Neuronal stem cell (in vitro differentiated cells): ENCODE data around the gene PRKD1.

Source experiments
- DNase-seq: peaks from one replicate; pipeline ENCODE4 v3.0.0-alpha.2; 2013; ENCODE audit warnings: low spot score
- H2AFZ ChIP-seq: one replicate; pipeline ENCODE4 v1.6.1; 2013; ENCODE audit warnings: mild to moderate bottlenecking, low read length, inconsistent platforms
- H2AK5ac ChIP-seq: 2 replicates; pipeline ENCODE4 v1.6.1; 2013; ENCODE audit warnings: low read depth, mild to moderate bottlenecking, inconsistent platforms, low read length, moderate library complexity, mixed read lengths
- H2BK120ac ChIP-seq: 2 replicates; pipeline ENCODE4 v1.6.1; 2013; ENCODE audit warnings: low read depth, mild to moderate bottlenecking, inconsistent platforms, low read length, moderate library complexity, mixed read lengths
- H2BK12ac ChIP-seq: one replicate; pipeline ENCODE4 v1.6.1; 2013; ENCODE audit warnings: low read length, inconsistent platforms
- H2BK15ac ChIP-seq: 2 replicates; pipeline ENCODE4 v1.6.1; 2013; ENCODE audit warnings: mild to moderate bottlenecking, low read length, inconsistent platforms, mixed read lengths
- H2BK5ac ChIP-seq: one replicate; pipeline ENCODE4 v1.6.1; 2013; ENCODE audit warnings: inconsistent platforms, mild to moderate bottlenecking, low read length, moderate library complexity
- H3K14ac ChIP-seq: one replicate; pipeline ENCODE4 v1.6.1; 2013; ENCODE audit warnings: low read length, inconsistent platforms
- H3K18ac ChIP-seq: 2 replicates; pipeline ENCODE4 v1.6.1; 2013; ENCODE audit warnings: low read length, inconsistent platforms
- H3K23ac ChIP-seq: 2 replicates; pipeline ENCODE4 v1.6.1; 2013; ENCODE audit warnings: low read depth, mild to moderate bottlenecking, mixed read lengths, low read length, inconsistent platforms; ENCODE audit not compliant: poor library complexity
- H3K27ac ChIP-seq: replicated peaks from 3 replicates; pipeline ENCODE4 v1.5.1; 2013; ENCODE audit warnings: low read length, inconsistent platforms
- H3K27me3 ChIP-seq, 3 experiments: 2 replicates each; pipeline ENCODE4 v1.6.1; 2013; ENCODE audit warnings: low read length in 3 of 3, mild to moderate bottlenecking in 2 of 3, inconsistent platforms in 1 of 3, low read depth in 1 of 3, mixed read lengths in 1 of 3, moderate library complexity in 1 of 3; ENCODE audit not compliant: control insufficient read depth in 3 of 3, insufficient read depth in 3 of 3
- H3K36me3 ChIP-seq, 2 donors: replicated peaks in 1 of 2; 2 replicates each; pipeline ENCODE4 v1.6.1; 2013; ENCODE audit warnings: low read length in 2 of 2; ENCODE audit not compliant: control insufficient read depth in 2 of 2, insufficient read depth in 2 of 2
- H3K4ac ChIP-seq: 2 replicates; pipeline ENCODE4 v1.6.1; 2013; ENCODE audit warnings: inconsistent platforms, mild to moderate bottlenecking, low read length, moderate library complexity
- H3K4me1 ChIP-seq, 2 donors: 1 replicate in 1 of 2; 2 replicates in 1 of 2; pipeline ENCODE4 v1.6.1; 2013; ENCODE audit warnings: low read length in 2 of 2, low read depth in 1 of 2; ENCODE audit not compliant: control insufficient read depth in 2 of 2, insufficient read depth in 1 of 2
- H3K4me2 ChIP-seq: one replicate; pipeline ENCODE4 v1.6.1; 2013; ENCODE audit warnings: mild to moderate bottlenecking, low read length, inconsistent platforms; ENCODE audit not compliant: insufficient read depth, poor library complexity, severe bottlenecking
- H3K4me3 ChIP-seq, 2 donors: 2 replicates each; pipeline ENCODE4 v1.5.1; 2013; ENCODE audit warnings: low read length in 2 of 2, mild to moderate bottlenecking in 2 of 2, inconsistent platforms in 1 of 2, moderate library complexity in 1 of 2
- H3K79me1 ChIP-seq: one replicate; pipeline ENCODE4 v1.6.1; 2013; ENCODE audit warnings: low read depth, mild to moderate bottlenecking, inconsistent platforms, low read length, moderate library complexity
- H3K9ac ChIP-seq: one replicate; pipeline ENCODE4 v1.6.1; 2013; ENCODE audit warnings: mild to moderate bottlenecking, low read depth, low read length, inconsistent platforms; ENCODE audit not compliant: poor library complexity
- H3K9me3 ChIP-seq, 2 donors: replicated peaks in 1 of 2; 2 replicates each; pipeline versions ENCODE3 to v1.6.1; 2013; ENCODE audit warnings: low read length in 2 of 2, mild to moderate bottlenecking in 2 of 2, inconsistent platforms in 1 of 2, low read depth in 1 of 2, mixed read lengths in 1 of 2, moderate library complexity in 1 of 2; ENCODE audit not compliant: control insufficient read depth in 2 of 2, insufficient read depth in 1 of 2
- H4K8ac ChIP-seq: one replicate; pipeline ENCODE4 v1.6.1; 2013; ENCODE audit warnings: low read depth, mild to moderate bottlenecking, inconsistent platforms, low read length, moderate library complexity
- H4K91ac ChIP-seq: one replicate; pipeline ENCODE4 v1.6.1; 2013; ENCODE audit warnings: low read length, low read depth, mild to moderate bottlenecking, inconsistent platforms; ENCODE audit not compliant: poor library complexity
- WGBS, 2 donors: extraction: QIAGEN DNeasy Blood & Tissue Kit; methylation state at CpG; one replicate each; pipeline ENCODE4 v1.1.7; 2013; ENCODE audit warnings: missing lambda C conversion rate in 2 of 2, mixed read lengths in 1 of 2; ENCODE audit not compliant: insufficient read length in 2 of 2, insufficient replicate concordance in 1 of 2; ENCODE audit errors: extremely low coverage in 2 of 2; 5-methylcytosine and 5-hydroxymethylcytosine counted together

PRKD1 gene

GRCh38 chr14:29896354-29896821 is 31.3 kb downstream of the PRKD1 start:
- Histone ChIP-seq H3K4ac (no peak overlapping the region), H3K9ac (no peak overlapping the region), H3K27me3 (no peaks in the 10 kb centered on the region), H3K14ac (no peak overlapping the region), H3K4me2 (no peak overlapping the region), H2BK5ac (no peak overlapping the region), H2BK12ac (no peak overlapping the region), H3K18ac (no peak overlapping the region), H3K27ac (no peak overlapping the region), H3K36me3 (no peaks in the 10 kb centered on the region), H2BK15ac (no peak overlapping the region), H2AK5ac (no peak overlapping the region), H2AFZ (no peak overlapping the region), H3K9me3 (no peaks in the 10 kb centered on the region), H3K23ac (no peak overlapping the region), H3K4me1 (no peaks in the 10 kb centered on the region), H3K79me1 (no peaks in the 10 kb centered on the region), H2BK120ac (no peak overlapping the region), H3K4me3 (no peak overlapping the region), H4K8ac (no peak overlapping the region), H4K91ac (no peak overlapping the region)
- WGBS, 2 donors, result no CpG with 5 or more reads among the region's 4 CpGs
- DNase-seq, result no peak

GRCh38 chr14:29895591-29896083 is 32.0 kb downstream of the PRKD1 start:
- H2BK120ac ChIP-seq, result peak overlapping the region; percentile 31

GRCh38 chr14:29893989-29894388 is 33.7 kb downstream of the PRKD1 start:
- H4K8ac ChIP-seq, result no peak overlapping the region
- no peak overlapping the region for H2BK15ac ChIP-seq
- no peak overlapping the region for H3K27ac ChIP-seq
- H3K79me1 ChIP-seq, result no peaks in the 10 kb centered on the region
- H4K91ac ChIP-seq, result no peak overlapping the region
- H2BK12ac ChIP-seq, result no peak overlapping the region
- no peak overlapping the region for H3K14ac ChIP-seq
- no peak overlapping the region for H3K4me2 ChIP-seq
- no peaks in the 10 kb centered on the region for H3K36me3 ChIP-seq
- H2BK5ac ChIP-seq, result no peak overlapping the region
- H3K4me1 ChIP-seq, result no peaks in the 10 kb centered on the region
- no peak overlapping the region for H3K4me3 ChIP-seq
- WGBS, 2 donors, result no CpG with 5 or more reads among the region's 3 CpGs
- H3K27me3 ChIP-seq, result no peaks in the 10 kb centered on the region
- H3K4ac ChIP-seq, result no peak overlapping the region
- no peak overlapping the region for H2AK5ac ChIP-seq
- no peak for DNase-seq
- no peak overlapping the region for H2BK120ac ChIP-seq
- H3K18ac ChIP-seq, result no peak overlapping the region
- H3K9me3 ChIP-seq, result no peaks in the 10 kb centered on the region
- H2AFZ ChIP-seq, result no peak overlapping the region
- no peak overlapping the region for H3K23ac ChIP-seq
- H3K9ac ChIP-seq, result no peak overlapping the region

More at GRCh38 chr14:29895591-29896083, 32.0 kb downstream of the PRKD1 start:
- Histone ChIP-seq H3K23ac (no peak overlapping the region), H2AFZ (no peak overlapping the region), H2BK12ac (no peak overlapping the region), H2BK5ac (no peak overlapping the region), H3K14ac (no peak overlapping the region), H3K36me3 (no peaks in the 10 kb centered on the region), H3K9ac (no peak overlapping the region), H3K18ac (peak overlapping the region; percentile 27), H3K27me3 (no peaks in the 10 kb centered on the region), H4K8ac (no peak overlapping the region), H2AK5ac (no peak overlapping the region), H3K4ac (no peak overlapping the region), H2BK15ac (no peak overlapping the region), H3K79me1 (no peaks in the 10 kb centered on the region), H3K4me1 (no peaks in the 10 kb centered on the region), H3K27ac (no peak overlapping the region), H3K4me3 (no peak overlapping the region), H4K91ac (no peak overlapping the region), H3K4me2 (no peak overlapping the region), H3K9me3 (no peaks in the 10 kb centered on the region)
- no CpG with 5 or more reads among the region's 7 CpGs for WGBS, 2 donors
- no peak for DNase-seq

- Histone ChIP-seq H3K23ac (no peak overlapping the region), H2BK15ac (no peak overlapping the region), H3K79me1 (no peaks in the 10 kb centered on the region), H2BK120ac (no peak overlapping the region), H2AK5ac (no peak overlapping the region), H3K4ac (no peak overlapping the region), H3K18ac (no peak overlapping the region), H4K91ac (no peak overlapping the region), H3K27ac (no peak overlapping the region), H3K4me3 (no peak overlapping the region), H3K36me3 (no peaks in the 10 kb centered on the region), H2BK5ac (no peak overlapping the region), H3K27me3 (no peaks in the 10 kb centered on the region), H3K9ac (no peak overlapping the region), H3K4me1 (no peaks in the 10 kb centered on the region), H3K14ac (no peak overlapping the region), H2AFZ (no peak overlapping the region), H4K8ac (no peak overlapping the region), H3K4me2 (no peak overlapping the region), H3K9me3 (no peaks in the 10 kb centered on the region), H2BK12ac (no peak overlapping the region)
- DNase-seq, result no peak
Observed at GRCh38 chr14:29892327-29892726, 35.3 kb downstream of the PRKD1 start.
